NCI-H146 treated with DMSO at 0.1 percent for 48 hours (cell line): Measurements from ENCODE around the gene CARD18.

Experiments used
- DNase-seq: peaks from one replicate; lab custom pipeline; 2025; ENCODE audit not compliant: unreplicated experiment; lab: John Stamatoyannopoulos, UW

Gene CARD18

GRCh38 chr11:105139669-105140068 is at the start of gene CARD18:
CARD18 (minus strand) TSS chr11:105139769; CDS start chr11:105139726, 43 bp downstream.
- DNase-seq, result no peak

- DNase-seq, result no peak
Measured at GRCh38 chr11:105183987-105184386, 44.4 kb upstream of the CARD18 start.

- DNase-seq, result no peak
Measured at GRCh38 chr11:105183426-105183825, 43.9 kb upstream of the CARD18 start.

GRCh38 chr11:105181521-105181920 is 42.0 kb upstream of the CARD18 start:
- DNase-seq, result no peak

GRCh38 chr11:105181100-105181499 is 41.5 kb upstream of the CARD18 start:
- DNase-seq, result no peak

- DNase-seq, result peak; percentile 52
Measured at GRCh38 chr11:105179542-105180278, 40.1 kb upstream of the CARD18 start.

GRCh38 chr11:105177658-105178057 is 38.1 kb upstream of the CARD18 start:
- DNase-seq, result no peak

- DNase-seq, result no peak
Measured at GRCh38 chr11:105168457-105168856, 28.9 kb upstream of the CARD18 start.

- DNase-seq, result no peak
Measured at GRCh38 chr11:105167244-105167643, 27.7 kb upstream of the CARD18 start.

GRCh38 chr11:105164208-105164607 is 24.6 kb upstream of the CARD18 start:
- DNase-seq, result no peak

GRCh38 chr11:105162506-105162905 is 22.9 kb upstream of the CARD18 start:
- no peak for DNase-seq

GRCh38 chr11:105158436-105158835 is 18.9 kb upstream of the CARD18 start:
- no peak for DNase-seq

- no peak for DNase-seq
Measured at GRCh38 chr11:105156720-105157119, 17.2 kb upstream of the CARD18 start.

GRCh38 chr11:105156231-105156630 is 16.7 kb upstream of the CARD18 start:
- DNase-seq, result no peak

GRCh38 chr11:105155679-105156078 is 16.1 kb upstream of the CARD18 start:
- no peak for DNase-seq

- no peak for DNase-seq
Measured at GRCh38 chr11:105153392-105153791, 13.8 kb upstream of the CARD18 start.

- DNase-seq, result no peak
Measured at GRCh38 chr11:105152560-105152959, 13.0 kb upstream of the CARD18 start.

- DNase-seq, result no peak
Measured at GRCh38 chr11:105152021-105152512, 12.5 kb upstream of the CARD18 start.

- no peak for DNase-seq
Measured at GRCh38 chr11:105149477-105149876, 9.9 kb upstream of the CARD18 start.

- DNase-seq, result peak; percentile 10
Measured at GRCh38 chr11:105148241-105148640, 8.7 kb upstream of the CARD18 start.

- no peak for DNase-seq
Measured at GRCh38 chr11:105144887-105145286, 5.3 kb upstream of the CARD18 start.

- DNase-seq, result no peak
Measured at GRCh38 chr11:105142167-105142566, 2.6 kb upstream of the CARD18 start.

GRCh38 chr11:105137286-105137685 is 2.3 kb downstream of the CARD18 start:
- DNase-seq, result no peak
